GM21381 (cell line): Measurements from ENCODE around the gene JADE2.
"Not testable (repeated sequence)": the region's sequence is repeated elsewhere in the genome, so short reads cannot be mapped to it uniquely, and the experiment has no call there.

Experiments used
- ATAC-seq: cut with Tn5 transposase; IDR thresholded peaks from one replicate; pipeline ENCODE4 v1.9.1; 2021; ENCODE audit warnings: mild to moderate bottlenecking, moderate library complexity; ENCODE audit not compliant: unreplicated experiment

JADE2 gene

GRCh38 chr5:134550271-134551214 lies 25.1 kb downstream of the JADE2 start:
- no peak for ATAC-seq

- ATAC-seq: no peak
Observed at GRCh38 chr5:134551901-134552300, 26.4 kb downstream of the JADE2 start.

GRCh38 chr5:134552301-134552700 lies 26.8 kb downstream of the JADE2 start:
- no peak for ATAC-seq

GRCh38 chr5:134552716-134553115 lies 27.2 kb downstream of the JADE2 start:
- not testable (repeated sequence) for ATAC-seq

GRCh38 chr5:134553821-134554267 lies 28.4 kb downstream of the JADE2 start:
- ATAC-seq: no peak

- peak; percentile 41 for ATAC-seq
Observed at GRCh38 chr5:134554319-134555222, 29.1 kb downstream of the JADE2 start.

GRCh38 chr5:134555223-134555889 lies 29.9 kb downstream of the JADE2 start:
- ATAC-seq: peak; percentile 6

- no peak for ATAC-seq
Observed at GRCh38 chr5:134555890-134556311, 30.4 kb downstream of the JADE2 start.

GRCh38 chr5:134556588-134556987 lies 31.1 kb downstream of the JADE2 start:
- ATAC-seq: not testable (repeated sequence)

- no peak for ATAC-seq
Observed at GRCh38 chr5:134556994-134557393, 31.5 kb downstream of the JADE2 start.

GRCh38 chr5:134559672-134560071 lies 34.2 kb downstream of the JADE2 start:
- no peak for ATAC-seq

- ATAC-seq: no peak
Observed at GRCh38 chr5:134560698-134561097, 35.2 kb downstream of the JADE2 start.

- no peak for ATAC-seq
Observed at GRCh38 chr5:134561871-134562296, 36.4 kb downstream of the JADE2 start.

GRCh38 chr5:134563221-134563620 lies 37.8 kb downstream of the JADE2 start:
- ATAC-seq: no peak

- ATAC-seq: no peak
Observed at GRCh38 chr5:134563962-134564361, 38.5 kb downstream of the JADE2 start.

GRCh38 chr5:134564396-134564795 lies 38.9 kb downstream of the JADE2 start:
- no peak for ATAC-seq

- ATAC-seq: no peak
Observed at GRCh38 chr5:134565791-134566740, 40.6 kb downstream of the JADE2 start.

GRCh38 chr5:134566741-134567221 lies 41.3 kb downstream of the JADE2 start:
- ATAC-seq: no peak

GRCh38 chr5:134567641-134568336 lies 42.3 kb downstream of the JADE2 start:
- no peak for ATAC-seq
